ENCODE measurements around the gene PNPLA7.

DNA sequence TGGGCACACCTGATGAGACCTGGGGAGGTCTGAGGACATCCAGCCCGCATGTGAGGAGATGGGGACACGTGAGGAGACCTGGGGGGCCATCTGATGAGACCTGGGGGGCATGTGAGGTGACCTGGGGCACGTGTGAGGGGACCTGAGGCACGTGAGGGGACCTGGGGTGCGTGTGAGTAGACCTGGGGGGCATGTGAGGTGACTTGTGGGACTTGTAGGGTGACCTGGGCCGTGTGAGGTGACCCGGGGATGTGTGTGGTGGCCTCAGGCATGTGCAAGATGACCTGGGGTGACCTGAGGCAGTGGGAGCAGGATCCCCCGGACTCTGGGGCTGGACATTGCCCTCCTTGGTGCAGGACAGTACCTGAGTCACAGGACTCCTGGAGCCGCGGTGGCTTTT lies 30.6 kb downstream of the PNPLA7 start:
- TF ChIP-seq, protein P1, sequence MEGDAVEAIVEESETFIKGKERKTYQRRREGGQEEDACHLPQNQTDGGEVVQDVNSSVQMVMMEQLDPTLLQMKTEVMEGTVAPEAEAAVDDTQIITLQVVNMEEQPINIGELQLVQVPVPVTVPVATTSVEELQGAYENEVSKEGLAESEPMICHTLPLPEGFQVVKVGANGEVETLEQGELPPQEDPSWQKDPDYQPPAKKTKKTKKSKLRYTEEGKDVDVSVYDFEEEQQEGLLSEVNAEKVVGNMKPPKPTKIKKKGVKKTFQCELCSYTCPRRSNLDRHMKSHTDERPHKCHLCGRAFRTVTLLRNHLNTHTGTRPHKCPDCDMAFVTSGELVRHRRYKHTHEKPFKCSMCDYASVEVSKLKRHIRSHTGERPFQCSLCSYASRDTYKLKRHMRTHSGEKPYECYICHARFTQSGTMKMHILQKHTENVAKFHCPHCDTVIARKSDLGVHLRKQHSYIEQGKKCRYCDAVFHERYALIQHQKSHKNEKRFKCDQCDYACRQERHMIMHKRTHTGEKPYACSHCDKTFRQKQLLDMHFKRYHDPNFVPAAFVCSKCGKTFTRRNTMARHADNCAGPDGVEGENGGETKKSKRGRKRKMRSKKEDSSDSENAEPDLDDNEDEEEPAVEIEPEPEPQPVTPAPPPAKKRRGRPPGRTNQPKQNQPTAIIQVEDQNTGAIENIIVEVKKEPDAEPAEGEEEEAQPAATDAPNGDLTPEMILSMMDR (IDR thresholded peaks at IDR 0.05) = no peak
- TF ChIP-seq POLR2A (IDR thresholded peaks at IDR 0.05) = no peak
